Inferior parietal cortex (tissue), 1 donor: Measurements from ENCODE around the gene TMEM179.
"Not testable (repeated sequence)": the region's sequence is repeated elsewhere in the genome, so short reads cannot be mapped to it uniquely, and the experiment has no call there.

Experiments used
- DNase-seq: peaks from one replicate; pipeline ENCODE4 v3.0.0-alpha.2; 2016; ENCODE audit errors: extremely low spot score

Gene TMEM179

GRCh38 chr14:104586832-104587620 lies 17.5 kb downstream of the TMEM179 start:
- DNase-seq, result no peak

DNA sequence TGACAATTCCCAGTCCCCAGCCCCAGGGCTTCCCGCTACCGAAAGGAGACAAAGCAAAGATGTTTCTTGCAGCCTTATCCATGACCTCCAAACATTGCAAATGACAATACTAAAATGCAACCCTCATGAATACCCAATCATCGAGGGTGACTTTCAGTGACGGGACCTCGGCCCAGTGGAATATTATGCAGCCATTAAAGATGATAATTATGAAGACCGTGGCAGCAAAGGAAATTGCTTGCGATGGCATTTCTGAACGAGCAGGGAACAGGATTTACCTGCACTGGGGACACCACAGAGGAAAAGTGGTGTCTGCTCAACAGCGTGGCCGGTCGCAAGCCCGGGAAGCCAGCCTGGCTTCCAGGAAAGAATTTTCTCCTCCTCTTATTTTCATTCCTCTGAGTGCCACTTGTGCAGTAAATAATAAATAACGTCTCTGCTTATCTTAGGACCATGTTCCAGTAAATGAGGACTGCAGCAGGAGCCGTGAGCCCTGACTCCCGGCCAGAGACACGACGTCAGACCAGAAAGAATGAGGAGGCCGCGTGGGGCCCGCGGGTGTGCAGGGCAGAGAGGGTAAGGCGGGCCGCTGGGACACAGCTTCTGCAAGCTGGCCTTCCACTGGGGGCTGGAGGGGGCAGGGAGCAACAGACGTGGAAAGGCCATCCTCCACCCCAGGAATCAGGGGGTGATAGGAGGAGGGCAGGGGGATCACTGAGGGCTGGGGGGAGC lies 18.4 kb downstream of the TMEM179 start:
- no peak for DNase-seq

GRCh38 chr14:104584557-104584956 lies 20.0 kb downstream of the TMEM179 start:
- DNase-seq, result no peak

DNA sequence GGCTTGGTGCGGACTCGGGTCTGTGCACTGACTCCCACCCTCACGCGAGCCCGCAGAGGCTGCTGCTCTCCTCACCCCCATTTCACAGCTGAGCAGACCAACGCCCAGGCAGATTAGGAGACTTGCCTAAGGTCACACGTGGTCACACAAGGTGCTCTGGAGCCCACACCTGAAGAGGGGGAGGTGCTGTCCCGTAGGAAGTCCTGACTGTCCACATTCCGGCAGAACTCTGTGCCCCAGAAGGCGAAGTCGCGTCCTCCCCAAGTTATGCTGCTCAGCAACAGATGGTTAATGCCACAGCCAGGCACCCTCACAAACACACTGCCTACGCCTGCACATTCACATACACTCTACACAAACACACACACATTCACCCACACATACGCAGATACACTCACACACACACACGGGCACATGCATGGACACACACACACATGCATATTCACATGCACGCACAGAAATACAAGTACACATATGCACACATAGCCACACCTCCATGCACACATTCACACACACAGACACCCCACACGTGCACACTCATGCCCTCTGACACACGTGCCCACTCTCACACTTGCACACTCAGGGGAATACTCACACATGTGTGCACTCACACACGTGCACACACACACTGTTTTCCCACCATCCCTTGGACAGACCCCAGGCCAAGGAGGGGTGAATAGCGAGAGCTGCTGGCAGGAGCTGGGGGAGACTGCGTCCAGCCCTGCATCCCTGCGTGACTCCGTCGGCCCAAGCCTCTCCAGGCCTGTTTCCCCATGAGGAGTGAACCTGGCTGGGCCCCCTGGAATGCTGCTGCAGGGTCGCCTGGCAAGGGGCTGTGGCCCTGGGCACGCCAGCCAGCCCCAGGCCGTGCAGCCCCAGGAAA lies 20.9 kb downstream of the TMEM179 start:
- no peak for DNase-seq

GRCh38 chr14:104582662-104583061 lies 21.9 kb downstream of the TMEM179 start:
- DNase-seq, result no peak

GRCh38 chr14:104582005-104582404 lies 22.6 kb downstream of the TMEM179 start:
- no peak for DNase-seq

GRCh38 chr14:104581521-104581920 lies 23.1 kb downstream of the TMEM179 start:
- DNase-seq, result no peak

- no peak for DNase-seq
These were observed 23.6 kb downstream of the TMEM179 start for GRCh38 chr14:104580961-104581360.

GRCh38 chr14:104579939-104580338 lies 24.6 kb downstream of the TMEM179 start:
- not testable (repeated sequence) for DNase-seq

- DNase-seq, result no peak
These were observed 25.1 kb downstream of the TMEM179 start, which contains the start of gene C14orf180 for GRCh38 chr14:104579507-104579906. Gene C14orf180 (plus strand): TSS chr14:104579764. CDS start chr14:104586431, 6,667 bp downstream.

GRCh38 chr14:104578321-104578720 lies 26.3 kb downstream of the TMEM179 start:
- no peak for DNase-seq

DNA sequence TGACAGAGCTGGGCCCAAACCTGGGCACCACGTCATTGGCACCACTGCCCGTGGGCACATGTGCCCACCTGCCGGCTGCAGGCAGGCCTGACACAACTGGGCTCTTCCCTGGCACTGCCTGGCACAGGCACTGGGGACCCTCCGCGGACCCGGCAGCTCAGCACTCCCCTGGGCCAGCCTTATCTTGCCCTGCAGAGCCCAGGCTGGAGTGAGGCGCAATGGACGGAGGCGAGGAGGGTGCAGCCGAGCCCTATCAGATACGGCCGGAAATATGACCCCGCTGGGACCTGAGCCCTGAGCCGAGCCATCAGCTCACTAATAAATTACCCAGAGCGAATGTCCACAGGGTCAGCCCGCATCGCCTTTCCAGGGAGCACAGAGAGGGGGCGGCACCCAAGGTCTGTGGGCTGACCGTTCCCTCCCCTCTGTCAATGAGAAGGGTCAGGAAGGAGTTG lies 26.7 kb downstream of the TMEM179 start:
- no peak for DNase-seq

DNA sequence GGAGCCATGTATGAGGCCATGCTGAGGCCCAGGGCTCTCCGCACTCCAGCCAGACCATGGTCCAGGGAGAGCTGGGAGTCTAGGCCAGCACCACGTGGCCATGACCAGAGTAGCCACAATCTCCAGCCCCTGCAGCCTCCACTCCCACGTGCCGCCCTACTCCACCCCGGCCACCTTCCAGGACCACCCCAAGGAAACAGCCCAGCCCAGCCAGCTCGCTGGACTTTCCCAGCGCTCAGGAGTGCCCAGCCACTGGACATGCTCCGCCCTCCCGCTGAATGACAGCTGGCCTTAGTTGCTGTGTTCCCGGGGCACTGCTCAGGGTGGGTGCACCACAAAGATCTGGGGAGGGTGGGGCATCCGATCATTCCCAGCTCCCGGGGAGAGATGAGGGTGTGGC lies 27.1 kb downstream of the TMEM179 start:
- no peak for DNase-seq

GRCh38 chr14:104576970-104577332 lies 27.6 kb downstream of the TMEM179 start:
- no peak for DNase-seq

GRCh38 chr14:104576232-104576969 lies 28.2 kb downstream of the TMEM179 start:
- no peak for DNase-seq

- DNase-seq, result no peak
These were observed 29.5 kb downstream of the TMEM179 start for GRCh38 chr14:104574978-104575583.

DNA sequence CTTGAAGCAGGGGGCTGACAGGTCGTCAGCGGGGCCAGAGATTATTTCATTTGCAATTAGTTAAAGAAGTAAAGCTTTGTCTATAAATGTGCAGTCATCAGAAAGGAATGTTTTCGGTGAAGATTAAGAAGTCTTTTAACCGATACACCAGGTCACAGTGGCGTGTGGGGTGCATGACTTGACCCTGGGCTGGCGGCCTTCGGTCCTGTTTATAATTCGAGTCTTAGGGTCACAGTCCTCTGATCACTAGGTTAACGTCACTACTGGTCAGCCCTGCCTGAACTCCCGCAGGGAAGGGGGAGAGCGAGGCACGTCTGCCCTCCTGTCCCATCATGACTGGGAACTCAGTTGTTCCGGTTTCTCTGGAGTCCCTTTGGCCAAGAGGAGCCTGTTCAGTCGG lies 30.0 kb downstream of the TMEM179 start:
- no peak for DNase-seq

- DNase-seq, result no peak
These were observed 30.6 kb downstream of the TMEM179 start for GRCh38 chr14:104573930-104574329.

GRCh38 chr14:104572668-104573067 lies 31.9 kb downstream of the TMEM179 start:
- DNase-seq, result no peak

GRCh38 chr14:104572024-104572626 lies 32.4 kb downstream of the TMEM179 start:
- DNase-seq, result no peak
